Activated CD4-positive, alpha-beta T cell treated with anti-CD3 and anti-CD28 coated beads, Interleukin-2, amount 50 U/mL, for 16 hours (primary cell): ENCODE data around the gene TMEM18.

ENCODE experiments used
- DNase-seq: peaks from one replicate; pipeline ENCODE4 v3.0.0-alpha.2; 2020

The TMEM18 gene

DNA sequence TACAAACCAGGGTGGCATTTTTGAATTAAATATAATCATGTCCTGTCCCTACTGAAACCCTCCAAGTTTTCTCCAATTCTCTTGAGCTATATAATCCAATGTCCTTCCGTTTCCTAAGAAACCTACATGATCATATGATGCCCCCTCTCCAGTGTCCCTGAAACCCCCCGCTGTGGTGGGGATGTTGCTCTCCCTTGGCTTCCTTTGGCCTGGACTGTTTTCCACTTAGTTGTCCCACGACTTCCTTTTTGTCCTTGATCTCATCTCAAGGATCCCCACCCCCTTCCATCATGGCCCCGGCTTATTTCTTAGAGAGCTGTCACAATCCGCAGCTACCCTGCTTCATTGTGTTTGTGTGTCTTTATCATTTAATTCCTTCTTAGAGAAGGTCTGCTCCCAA, 43.8 kb downstream of the TMEM18 start:
- DNase-seq: no peak

DNA sequence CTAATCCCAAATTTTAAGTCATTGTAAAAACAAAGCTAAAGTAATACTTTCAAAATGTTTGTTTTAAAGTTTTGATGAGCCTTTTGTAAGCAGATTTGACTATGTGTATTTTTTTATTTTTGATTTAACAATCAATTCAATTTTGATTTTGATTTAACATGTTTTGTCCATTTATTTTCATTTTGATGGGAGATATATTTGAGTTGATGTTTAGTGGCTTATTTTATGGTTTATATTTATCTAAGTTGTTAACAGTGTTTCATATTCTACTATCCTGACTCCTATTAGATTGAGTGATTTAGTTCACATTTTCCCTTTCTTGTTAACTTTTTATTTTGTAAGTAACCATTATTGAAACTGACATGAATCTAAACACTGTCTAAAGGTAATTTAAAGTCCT, 44.7 kb downstream of the TMEM18 start:
- no peak for DNase-seq

GRCh38 chr2:631741-632140, 45.5 kb downstream of the TMEM18 start:
- no peak for DNase-seq

- DNase-seq: no peak
Observed at GRCh38 chr2:630451-631320, 46.5 kb downstream of the TMEM18 start.

DNA sequence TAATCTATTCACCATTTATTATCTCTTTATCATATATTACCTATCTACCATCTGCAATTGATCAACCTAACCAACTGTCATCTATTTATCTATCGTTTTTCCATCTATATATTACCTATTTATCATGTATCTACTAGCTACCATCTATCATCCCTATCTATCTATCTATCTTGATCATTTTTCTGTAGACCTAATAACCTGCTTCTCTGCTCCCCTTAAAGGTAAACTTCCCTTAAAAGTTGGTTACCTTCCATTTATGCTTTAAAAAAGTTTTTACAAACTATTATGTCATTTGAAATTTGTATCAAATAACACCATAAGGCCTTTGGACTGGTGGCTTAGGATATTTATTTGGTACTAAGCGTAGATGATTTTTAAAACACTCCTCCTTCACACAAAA, 47.2 kb downstream of the TMEM18 start:
- DNase-seq: no peak

DNA sequence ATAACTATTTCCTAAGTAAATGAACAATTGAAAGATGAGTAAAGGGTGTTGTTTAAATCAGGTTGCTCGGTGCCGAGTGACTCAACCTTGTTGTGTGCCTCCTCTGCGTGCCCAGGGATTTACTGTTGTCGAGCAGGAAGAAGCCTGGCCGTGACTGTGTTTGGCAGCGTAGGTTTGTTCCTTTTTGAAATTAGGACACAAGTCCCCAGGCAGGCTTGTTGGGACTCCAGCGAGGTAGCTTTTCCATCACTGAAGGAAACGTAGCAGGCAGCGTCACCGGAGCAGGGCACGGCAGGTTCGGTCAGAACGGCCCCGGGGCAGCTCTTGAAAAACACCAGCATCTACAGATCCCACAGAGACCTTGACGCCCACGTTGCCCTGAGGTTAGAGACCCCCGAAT, 48.6 kb downstream of the TMEM18 start:
- DNase-seq: no peak

DNA sequence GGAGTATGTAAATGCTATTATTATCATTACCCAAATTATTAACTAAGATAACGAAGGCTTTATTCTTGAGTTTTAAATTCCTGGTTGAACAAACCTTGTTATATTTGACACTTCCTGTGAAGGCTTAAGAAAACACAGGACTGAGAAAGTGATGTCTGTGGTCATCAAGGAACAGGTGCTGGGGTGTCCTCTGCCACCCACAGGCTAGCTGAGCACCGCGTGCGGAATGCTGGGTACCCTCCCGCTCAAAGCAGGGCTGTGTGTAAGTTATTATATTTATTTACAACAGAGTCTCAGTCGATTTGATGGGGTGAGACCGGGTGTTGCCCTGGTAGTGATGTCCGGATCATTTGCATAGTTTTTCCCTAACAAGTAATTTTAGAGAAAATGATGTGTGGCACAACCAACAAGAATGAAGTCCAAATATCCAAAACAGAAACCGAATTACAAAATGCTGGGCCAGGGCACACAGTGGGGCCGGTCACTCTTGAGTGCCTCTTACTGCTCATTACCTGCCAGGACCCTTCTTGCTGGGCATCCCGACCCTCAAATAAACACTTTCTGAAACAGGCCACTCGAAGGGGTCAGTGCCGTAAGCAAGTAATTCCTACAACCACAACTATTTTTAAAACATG, 49.2 kb downstream of the TMEM18 start:
- no peak for DNase-seq

- no peak for DNase-seq
Observed at GRCh38 chr2:627340-627709, 49.9 kb downstream of the TMEM18 start.

DNA sequence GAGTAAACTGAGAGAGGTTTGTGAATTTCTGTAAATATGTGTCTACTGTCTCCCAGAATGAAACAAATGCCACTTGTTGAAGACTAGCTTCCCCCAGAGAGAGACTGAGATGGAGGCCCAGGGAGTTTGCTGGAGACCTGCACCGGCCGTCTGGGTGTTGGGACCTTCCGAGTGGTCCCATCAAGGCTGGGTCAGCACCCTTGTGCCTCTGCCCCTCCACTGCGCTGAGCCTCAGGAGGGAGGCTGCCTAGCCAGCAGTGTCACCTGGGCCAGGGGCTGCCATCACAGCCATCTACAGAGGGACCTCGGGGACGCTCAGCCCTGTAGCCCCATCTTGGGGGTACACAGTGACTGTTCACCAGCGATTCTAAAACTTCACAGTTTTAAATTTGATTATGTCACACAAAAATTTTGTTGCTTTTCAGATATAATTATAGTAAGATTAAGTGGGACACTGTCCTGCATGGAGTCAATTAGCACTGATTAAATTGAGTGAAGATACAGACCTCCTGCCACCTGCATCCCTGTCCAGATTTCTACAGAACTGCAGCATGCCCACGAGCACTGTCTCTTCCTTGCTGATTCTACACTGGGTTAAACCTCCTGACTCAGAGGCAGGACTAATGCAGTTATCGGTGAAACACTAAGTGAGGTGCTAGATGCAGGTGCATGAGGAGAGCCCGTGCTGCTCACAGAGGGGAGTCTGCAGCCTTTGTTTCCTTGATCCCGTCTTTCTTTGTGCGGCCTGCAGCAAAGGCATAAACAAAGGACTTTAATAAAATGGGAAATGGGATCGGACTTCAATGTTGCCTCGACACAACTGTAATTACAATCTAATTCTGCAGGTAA, 50.5 kb downstream of the TMEM18 start:
- no peak for DNase-seq

DNA sequence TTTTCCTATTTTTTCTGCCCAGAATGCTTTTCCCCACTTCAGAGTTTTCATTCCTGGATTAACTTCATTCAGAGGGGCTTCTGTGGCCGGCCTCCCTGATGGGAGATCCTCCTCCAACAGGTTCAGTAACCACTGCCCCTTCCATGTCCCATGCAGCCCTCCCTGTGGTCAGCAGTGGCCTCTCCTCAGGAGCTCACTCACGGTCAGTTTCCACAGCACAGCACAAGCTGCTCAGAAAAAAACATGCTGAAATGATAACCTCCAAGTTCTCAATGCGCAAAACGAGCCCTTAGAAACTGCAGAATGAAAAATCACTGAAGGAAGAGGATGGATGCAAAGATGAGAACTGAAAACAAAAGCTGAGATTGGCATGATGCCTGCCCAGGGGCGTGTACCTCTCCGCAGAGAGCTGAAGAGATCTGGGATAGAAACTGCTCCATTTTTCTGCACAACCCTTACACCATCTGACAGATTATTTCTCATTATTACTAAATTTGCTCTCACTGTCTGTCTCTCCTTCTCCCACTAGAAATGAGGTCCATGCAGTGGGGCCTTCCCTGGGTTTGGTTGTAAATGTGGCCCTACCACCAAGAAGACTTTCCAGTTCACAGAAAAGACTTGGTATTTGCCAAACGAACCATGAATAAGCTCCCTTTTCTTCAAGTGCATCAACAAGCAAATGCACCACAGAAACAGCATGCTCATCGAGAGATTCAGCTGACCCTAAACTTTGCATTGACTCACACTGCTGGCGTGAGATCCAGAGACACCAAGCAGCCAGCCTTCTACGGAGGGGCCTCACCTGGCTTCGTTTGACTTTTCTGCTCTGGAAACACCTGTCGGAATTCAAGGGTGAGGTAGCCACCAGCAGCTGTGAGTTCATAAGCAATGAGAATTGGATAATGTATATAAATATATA, 51.5 kb downstream of the TMEM18 start:
- no peak for DNase-seq

- DNase-seq: no peak
Observed at GRCh38 chr2:624551-625347, 52.5 kb downstream of the TMEM18 start.

DNA sequence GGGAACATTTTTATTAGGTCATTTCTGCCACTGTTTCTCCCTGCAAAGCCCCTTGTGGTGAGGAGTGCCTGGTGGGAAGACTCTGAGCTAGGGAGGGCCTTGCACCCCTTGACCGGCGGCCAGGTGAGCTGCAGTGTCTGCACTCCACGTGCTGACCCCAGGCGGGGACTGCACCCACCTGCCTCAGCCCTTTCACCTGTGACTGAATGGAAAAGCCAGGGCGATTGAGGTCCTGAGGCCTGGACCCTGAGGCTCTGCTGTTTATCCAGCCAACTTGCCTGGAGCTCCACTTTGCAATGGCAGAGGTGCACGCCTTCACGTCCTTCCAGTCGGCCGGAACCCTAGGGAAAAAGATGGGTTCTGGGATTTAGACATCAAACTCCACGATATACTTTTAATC, 53.1 kb downstream of the TMEM18 start:
- DNase-seq: no peak

DNA sequence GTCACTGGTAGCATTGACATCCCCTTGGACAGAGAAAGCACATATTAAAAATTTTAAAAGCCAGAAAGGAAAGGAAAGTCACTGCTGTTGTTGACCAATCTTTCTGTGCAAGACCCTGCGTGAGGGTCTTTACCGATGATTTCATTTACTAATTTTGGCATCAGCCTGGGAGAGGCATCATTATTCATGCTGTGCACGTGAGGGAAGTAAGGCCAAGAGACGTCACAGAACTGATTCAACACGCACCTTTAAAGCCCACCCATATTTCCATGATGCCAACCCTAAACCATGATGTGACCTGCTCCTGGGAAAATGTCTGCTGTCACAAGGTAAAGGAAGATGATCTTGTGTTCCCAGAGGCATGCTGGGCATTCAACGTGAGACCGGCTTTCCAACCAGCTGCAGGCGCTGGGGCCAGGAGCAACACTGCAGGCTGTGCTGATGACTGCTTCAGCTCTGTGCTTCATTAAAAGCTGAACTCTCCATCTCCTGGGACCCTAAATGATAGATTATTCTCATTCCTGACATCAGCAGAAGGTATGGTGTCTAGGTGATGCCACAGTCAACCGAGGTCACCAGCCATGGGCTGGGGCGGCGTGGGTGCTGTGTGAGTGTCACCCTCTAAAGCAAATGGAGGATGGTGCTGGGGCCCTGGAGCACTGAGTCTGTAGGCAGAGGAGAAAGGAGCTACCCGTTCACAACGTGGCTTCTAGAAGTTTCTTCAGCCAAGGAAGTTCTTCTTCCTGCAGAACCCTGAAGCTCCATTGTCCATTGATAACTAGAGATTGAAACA, 53.9 kb downstream of the TMEM18 start:
- no peak for DNase-seq

DNA sequence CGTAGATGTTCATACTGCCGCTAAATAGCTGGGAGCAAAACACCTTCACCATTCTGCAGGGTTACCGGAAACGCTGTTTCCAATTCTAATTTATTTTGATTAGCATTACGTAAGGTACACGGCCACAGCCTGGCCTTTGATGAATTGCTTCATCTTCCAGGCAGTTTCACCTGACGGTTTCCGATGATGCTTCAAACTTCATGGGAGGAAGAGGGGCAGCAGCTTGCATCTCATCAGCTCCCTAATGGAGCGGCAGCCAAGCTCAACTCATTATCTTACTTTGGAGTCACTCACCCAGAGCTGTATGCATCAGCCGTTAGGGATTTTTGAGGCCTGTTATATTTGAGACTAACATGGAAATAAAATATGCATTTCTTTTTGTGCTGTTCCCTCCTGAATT, 54.8 kb downstream of the TMEM18 start:
- no peak for DNase-seq

- DNase-seq: no peak
Observed at GRCh38 chr2:621303-622099, 55.7 kb downstream of the TMEM18 start.

DNA sequence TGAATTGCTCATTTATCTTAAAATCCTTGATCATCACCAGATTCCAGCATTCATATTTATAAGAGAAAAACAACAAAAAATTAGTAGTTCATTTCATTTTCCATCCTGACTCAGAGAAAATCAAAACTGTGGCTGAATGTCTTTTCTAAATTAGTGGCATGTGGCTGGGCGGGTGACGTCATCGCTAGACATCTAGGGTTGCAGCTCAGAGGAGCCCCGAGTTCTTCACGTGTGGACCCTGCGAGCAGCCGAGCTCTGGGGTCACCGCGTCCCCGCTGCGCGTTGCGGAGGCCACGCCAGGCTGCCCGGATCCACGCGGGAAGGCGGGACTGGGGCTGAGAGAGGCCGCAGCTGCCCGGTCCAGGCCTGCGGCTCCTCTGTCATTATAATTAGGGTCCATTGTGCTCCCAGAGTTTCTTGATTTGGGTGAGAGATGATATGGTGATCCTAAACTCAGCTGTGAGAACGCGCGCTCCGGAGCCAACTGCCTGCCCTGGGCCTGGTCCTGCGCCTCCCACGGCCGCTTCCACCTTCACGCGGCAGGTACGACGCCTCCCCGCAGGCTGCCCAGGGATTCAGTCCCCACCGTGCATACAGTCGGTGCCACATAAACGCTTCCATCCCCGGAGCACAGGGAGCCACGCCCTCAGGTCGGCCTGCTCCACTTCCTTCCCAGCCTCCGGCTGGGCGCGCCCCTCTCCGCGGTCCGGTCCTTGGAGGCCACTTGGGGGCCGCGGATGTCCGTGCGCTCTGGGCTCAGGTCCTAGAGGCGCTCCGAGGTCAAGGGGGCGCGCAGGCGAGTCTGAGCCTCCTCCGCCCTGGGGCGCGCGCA, 56.5 kb downstream of the TMEM18 start:
- DNase-seq: no peak

DNA sequence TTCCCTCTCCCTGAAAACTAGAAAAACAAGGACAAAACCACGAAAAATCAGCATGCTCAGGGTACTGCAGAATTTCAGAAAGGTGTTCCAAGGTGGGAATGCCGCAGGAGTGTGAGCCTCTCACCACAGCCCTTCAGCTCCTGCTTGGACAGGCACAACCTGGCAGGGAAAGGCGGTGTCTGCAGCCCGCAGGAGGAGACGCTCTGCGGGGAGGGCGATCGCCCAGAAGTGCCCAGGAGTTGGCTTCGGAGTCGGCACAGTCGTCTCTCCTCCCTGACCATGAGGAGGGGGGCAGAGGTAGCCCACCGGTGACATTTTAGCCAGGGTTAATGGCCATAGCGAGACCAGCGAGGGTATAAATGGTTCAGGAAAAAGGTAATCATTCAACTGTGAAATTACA, 57.2 kb downstream of the TMEM18 start:
- no peak for DNase-seq

GRCh38 chr2:618422-618990, 58.7 kb downstream of the TMEM18 start:
- no peak for DNase-seq

GRCh38 chr2:618005-618404, 59.2 kb downstream of the TMEM18 start:
- DNase-seq: no peak
